Stimulated activated CD8-positive, alpha-beta memory T cell treated with anti-CD3 and anti-CD28 coated beads, Interleukin-2, amount 100 ng/mL, for 1 hour (primary cell): ENCODE results near the gene NDC80.
"Not testable (repeated sequence)": the region's sequence is repeated elsewhere in the genome, so short reads cannot be mapped to it uniquely, and the experiment has no call there.

Experiments used
- DNase-seq, 2 donors: peaks; one replicate each; pipeline ENCODE4 v3.0.0-alpha.2; 2020; ENCODE audit warnings: low read depth in 2 of 2

Gene NDC80

DNA sequence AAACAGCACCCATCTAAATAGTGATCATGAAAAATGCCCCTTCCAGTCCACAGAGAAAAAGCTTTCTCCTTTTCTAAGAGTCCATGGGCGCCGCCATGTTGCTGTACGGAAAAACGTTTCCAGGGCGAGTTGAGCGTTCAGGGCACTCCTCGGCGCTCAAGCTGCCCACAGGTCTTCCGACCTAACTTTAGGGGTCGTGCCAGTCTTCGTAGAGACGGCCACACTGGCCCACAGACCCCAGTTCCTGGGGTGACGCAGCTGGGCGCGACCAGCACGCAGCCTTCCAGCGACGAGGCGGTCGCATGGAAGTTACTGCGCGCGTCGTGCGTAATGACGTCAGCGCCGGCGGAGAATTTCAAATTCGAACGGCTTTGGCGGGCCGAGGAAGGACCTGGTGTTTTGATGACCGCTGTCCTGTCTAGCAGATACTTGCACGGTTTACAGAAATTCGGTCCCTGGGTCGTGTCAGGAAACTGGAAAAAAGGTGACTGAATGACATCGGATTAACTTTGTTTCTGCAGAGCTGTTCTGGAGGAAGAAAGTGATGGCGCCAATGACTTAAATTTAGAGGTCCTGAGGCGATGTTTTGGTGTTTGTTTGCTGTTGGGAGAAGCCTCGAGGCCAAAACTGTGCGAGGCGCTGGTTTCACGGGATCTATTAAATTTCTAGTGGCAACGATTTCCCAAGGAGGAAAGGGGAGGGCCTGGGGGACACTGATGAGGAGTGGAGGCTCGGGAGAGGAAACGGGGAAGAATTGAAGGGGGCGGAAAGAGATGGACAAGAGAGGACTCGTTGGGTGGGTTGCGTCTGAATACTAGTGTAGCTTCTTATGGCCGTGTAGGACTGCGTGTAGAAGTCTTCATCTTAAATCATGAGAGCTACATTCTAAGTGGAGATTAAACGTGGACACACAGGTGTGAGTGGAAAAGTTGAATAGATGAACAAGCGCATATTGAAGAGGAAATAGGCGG lies at the start of gene NDC80, which contains the start of gene METTL4:
TSS of gene NDC80 (plus strand) at position 358 of the 971 bp plus-strand sequence. CDS start 1,429 bp downstream, outside the sequence.
TSS of gene METTL4 (minus strand) at position 306 of the 971 bp plus-strand sequence. CDS start 4,289 bp downstream, outside the sequence.
- peak; percentile 68 to 70 for DNase-seq

DNA sequence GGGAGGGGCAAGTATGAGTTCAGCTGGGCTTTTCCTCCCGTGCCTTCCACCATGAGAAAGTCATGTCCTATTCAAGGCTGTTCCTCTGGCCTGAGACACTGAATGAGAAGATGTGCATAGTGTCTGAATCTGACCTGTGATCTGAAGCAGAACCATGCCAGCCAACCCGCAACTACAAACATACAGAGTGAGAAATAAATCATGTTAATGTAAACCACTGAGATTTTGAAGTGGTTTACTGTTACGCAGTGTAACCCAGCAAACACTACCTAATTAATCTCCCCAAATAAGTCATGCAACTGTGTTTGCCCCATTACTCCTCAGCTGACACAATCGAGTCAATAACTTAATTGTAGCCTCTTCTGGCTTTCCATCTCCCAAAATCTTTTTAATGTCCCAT lies 49.2 kb upstream of the NDC80 start:
- no peak for DNase-seq

DNA sequence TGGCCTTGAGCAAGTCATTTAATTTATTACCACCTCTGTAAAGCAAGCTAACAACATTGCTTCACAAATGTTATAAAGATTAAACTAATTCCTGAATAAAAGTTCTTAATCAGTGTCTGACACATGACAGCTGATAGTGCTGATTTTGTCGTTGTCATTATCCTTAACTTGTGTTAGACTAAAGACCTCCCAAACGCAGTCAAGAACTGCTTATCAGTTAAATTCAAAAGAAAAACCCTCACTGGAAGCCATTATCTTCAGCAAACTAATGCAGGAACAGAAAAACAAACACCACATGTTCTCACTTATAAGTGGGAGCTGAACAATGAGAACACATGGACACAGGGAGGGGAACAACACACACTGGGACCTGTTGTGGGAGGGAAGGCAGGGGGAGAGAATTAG lies 46.6 kb upstream of the NDC80 start:
- not testable (repeated sequence) for DNase-seq

DNA sequence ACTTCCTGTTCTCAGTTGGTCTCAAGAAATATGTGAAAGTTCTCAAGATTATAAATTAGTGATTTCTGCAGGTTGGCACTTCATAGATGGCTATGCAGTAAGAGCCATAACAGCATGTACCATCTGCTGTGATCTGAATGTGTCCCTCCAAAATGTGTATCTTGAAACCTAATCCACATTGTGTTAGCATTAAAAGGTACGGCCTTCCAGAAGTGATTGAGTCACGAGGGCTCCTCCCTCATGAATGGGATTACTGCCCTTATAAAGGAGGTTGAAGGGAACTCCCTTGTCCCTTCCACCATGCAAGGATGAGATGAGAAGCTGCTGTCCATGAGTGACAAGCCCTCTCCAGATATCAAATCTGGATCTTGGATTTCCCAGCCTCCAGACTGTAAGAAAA lies 45.0 kb upstream of the NDC80 start:
- DNase-seq = no peak

DNA sequence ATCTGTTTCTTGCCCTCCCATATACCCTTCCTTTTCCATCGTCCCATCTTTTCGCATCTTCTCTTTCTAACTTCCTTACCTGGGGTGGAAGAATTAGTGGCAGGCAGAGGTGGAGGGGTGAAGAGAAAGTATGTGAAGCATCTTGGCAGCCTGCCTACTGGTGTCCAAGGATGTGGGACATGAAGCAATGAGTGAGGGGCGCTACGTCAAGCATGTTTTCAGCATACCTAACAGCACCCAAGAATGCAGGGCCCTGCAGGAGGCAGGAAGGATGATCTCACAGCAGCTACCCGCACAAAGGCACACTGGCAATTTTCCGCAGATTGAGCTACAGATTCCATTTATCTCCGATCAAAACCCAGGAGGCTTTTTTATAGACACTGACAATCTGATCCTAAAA lies 42.2 kb upstream of the NDC80 start:
- DNase-seq = no peak

DNA sequence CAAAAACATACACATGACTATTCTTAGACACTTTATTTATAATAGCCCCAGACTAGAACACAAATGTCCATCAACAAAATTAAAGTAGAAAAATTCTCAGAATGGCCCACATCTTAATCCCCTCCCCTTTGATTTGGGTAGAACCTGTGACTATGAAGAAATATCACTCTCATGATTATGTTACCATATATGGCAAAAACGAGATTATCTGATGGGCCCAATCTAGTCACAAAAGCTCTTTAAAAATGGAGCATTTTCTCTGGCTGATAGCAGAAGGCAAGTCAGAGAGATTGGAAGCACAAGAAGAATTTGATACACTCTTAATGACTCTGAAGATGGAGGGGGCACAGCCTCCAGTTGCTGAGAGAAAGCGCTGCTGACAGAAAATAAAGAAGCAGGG lies 39.6 kb upstream of the NDC80 start:
- DNase-seq = no peak

DNA sequence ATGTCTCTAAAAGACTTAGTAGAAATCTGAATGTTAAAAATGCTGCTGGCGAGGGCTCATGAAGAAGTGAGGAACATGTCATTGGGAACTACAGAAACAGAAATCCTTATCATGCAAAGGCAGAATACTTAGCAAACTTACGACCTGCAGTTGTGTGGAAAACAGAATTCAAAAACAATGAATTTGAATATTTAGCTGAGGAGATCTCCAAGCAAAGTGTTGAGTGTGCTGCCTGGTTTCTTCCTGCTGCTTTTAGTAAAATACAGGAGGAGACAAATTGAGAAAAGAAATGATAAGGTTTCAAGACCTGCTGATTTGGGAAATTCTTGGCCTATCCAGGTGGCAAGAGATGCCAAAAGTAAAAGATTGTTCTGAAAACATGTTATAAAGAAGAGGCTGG lies 38.6 kb upstream of the NDC80 start:
- no peak for DNase-seq

DNA sequence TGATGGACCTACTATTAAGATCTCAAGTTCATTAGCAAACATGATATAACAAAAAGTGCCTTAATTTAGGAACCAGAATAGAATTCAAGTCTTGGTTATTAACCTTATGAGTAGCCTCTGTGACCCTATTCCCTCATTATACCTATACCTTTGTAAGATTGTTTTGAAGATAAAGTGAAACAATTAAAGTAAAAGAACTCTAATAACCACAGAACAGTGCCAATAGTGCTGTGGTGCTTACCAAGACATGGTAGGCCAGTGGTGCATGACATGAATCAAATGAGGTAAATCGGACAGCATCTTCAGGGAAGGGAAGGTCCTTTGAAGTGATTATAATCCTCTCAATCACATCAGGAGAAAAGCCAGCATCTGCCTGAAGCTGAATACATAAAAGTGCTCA lies 36.5 kb upstream of the NDC80 start:
- DNase-seq = no peak

DNA sequence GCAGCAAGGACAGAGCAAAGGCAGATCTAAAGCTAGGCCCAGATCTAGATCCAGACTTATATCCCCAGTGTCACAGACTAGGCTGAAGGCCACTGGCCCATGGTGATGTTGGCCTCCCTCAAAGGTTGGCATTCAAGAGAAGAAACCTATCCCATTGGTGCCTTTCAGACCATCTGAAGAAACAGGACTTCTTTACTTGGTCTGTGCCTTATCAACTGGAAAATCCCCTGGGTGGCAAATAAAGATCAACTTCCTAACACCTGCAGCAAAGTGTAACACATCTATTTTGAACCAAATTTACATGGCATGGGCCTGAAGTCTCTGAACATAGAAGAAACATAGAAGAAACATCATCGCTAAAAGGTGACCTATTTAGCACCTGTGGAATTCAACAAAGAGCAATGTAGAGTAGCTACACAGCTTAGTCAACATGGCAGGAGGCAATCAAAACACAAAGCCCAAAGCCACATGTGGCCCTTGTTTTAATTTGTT lies 35.9 kb upstream of the NDC80 start:
- no peak for DNase-seq

DNA sequence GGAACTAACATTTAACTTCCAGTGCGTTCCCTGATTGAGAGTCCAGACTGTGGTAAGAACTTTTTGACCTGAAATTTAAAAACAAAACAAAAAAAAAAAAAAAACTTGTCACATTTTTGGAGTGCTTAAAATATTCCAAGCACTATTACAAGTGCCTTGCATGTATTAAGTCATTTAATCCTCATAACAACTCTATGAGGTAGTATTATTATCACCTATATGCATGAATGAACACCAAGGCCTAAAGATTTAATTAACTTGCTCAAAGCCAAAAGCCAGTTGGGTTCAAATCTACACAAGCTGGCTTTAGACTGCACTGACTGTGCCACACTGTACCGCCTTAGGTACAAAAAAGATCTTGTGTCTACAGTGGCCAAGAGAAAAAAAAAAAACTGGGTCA lies 35.3 kb upstream of the NDC80 start:
- no peak for DNase-seq

DNA sequence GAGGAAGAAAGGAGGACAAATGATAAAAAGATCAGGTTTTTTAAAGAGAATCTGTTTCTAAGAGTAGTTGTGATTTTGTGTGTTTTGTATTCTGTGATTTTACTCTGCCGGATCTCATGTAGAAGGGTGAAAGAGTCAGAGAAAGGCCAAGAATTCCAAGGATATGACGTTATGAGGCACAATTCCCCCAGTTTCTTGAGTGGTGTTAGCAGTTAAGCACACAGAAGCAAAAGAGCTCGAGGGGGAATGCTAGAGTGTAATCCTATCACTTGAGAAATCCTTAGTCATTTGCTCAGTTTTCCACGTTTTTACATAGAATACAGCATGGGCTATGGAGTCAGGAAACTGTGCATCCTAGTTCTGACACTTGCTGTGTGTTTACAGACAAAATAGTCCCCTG lies 34.9 kb upstream of the NDC80 start:
- DNase-seq = no peak

DNA sequence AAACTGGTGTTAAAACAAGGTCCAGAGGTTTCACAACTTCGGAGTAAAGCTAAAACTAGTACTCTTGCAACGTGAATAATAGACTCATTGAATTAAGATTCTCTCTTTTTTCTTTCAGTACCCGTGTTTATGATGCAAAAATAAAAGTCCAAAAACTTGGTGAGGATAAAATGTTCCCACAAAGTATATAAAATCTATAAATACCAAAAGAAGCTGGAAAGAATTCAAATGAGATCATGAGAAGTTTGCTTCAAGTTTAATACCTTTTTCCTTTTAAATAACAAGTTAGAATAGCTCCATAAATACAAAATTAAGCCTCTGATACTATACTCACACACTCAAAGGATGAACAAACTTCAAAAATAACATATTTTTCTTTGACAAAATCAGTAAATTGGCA lies 34.1 kb upstream of the NDC80 start:
- DNase-seq = no peak

DNA sequence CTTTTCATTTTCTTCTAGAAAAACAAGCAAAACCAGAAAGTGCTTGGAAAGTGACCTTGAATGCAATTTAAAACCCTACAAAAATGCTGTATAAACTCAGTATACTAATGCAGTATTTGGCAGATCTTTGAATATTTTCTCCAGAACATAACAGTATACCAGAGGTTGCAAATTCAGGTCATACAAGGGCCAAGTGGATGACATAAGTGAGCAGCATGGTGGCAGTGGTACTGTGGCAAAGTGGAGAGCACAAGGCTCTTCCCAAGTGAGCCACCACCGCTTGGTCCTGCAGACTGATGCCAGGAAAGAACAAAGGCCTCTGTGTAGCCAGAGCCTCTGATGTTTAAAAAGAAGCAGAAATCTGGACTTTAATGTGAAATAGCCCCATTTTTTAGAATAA lies 33.1 kb upstream of the NDC80 start:
- DNase-seq = no peak

DNA sequence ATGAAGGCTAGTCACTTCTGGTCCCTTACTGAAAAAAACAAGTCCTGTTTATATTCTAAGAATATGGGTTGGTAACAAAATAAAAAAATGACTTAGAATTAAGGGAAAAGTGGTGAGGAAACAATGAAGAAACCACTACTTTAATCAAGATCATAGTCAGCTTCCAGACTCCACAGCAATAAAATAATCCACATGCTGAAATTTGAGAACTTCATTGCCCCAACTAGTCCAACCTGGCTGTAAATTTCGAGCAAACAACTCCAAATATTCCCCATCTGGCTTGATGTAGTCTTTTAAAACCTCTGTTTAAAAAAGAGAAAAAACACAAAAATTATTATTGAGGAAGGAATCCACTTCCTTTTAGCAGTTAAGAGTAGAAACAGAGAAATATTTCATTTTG lies 32.5 kb upstream of the NDC80 start:
- no peak for DNase-seq

DNA sequence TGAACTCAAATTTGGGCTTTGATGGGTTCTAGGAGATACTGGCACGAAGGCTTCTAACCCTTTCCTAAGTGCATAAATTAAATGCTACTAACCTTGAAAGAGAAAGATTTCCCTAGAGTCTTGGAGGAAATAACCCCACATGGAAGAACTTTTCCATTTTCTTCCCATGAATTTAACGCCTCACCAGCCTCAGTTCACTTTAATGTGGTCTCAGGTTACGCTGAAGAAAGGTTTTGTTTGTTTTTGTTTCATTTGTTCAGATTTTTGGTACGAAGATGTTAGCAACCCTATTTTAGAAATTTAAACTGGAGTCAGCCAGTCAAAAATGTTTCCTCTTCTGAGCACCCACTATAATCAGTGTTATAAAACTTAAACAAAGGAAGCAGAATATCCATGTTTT lies 30.8 kb upstream of the NDC80 start:
- no peak for DNase-seq

DNA sequence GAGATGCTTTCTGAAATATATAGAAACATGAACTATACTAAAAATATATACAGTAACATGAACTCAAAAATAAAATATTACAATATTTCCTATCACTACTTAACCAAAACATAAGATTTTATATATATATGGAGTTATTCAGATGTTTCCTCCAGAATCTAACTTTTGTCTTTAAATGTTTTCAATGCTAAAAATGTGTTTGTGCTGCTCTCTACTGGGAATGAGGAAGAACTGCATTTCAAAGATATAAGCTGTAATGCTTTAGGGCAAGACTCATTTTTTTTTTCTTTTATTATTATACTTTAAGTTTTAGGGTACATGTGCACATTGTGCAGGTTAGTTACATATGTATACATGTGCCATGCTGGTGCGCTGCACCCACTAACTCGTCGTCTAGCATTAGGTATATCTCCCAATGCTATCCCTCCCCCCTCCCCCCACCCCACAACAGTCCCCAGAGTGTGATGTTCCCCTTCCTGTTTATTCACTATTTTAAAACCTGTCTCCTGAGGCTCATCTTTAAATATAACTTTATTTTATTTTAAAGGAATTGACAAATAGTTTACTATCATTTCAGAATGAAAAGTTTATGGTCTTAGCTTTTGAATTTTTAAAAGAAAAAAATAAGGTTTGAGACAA lies 29.3 kb upstream of the NDC80 start:
- DNase-seq = not testable (repeated sequence)

DNA sequence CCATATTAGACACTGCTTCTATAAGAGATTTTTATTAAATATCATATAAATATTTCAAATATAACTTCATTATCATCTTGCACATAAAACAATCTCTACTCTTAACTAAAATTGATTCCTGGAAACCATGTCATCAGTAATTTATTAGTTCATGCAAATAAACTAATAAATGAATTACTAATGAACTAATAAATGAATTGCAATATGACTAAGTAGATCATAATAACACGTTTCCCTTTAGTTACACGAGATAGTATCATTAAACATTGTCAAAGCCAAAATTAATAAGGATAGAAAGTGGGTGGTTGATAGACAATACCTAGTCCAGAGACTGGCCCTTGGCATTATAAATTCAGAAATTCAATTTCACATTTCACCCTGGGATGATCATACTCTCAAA lies 26.2 kb upstream of the NDC80 start:
- DNase-seq = no peak

DNA sequence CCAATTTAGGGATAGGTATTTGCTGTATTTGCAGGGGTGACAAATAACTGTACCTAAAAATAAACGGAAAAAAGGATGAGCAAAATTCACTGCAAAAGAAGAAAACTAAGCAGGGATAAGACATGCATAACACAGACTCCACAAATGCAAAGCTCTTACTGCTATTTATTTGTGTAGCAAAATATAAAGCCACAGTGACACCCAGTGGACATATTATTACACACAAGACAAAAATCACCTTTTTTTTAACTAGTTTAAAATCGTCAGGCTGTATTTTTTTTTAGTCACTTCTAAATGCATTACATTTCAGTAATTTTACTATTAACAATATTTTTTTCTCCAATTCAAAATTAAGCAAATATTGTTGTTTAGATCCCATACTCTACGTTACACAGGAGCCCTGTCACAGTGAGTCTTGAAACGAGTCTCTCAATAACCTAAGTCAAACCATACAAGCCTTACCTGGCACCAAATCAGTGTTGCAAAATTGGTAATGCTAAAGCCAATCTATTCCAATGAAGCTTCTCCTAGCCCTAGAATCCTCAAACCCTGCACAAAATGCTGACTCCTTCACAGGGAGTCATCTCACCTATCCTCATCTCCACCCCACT lies 23.8 kb upstream of the NDC80 start:
- DNase-seq = no peak

DNA sequence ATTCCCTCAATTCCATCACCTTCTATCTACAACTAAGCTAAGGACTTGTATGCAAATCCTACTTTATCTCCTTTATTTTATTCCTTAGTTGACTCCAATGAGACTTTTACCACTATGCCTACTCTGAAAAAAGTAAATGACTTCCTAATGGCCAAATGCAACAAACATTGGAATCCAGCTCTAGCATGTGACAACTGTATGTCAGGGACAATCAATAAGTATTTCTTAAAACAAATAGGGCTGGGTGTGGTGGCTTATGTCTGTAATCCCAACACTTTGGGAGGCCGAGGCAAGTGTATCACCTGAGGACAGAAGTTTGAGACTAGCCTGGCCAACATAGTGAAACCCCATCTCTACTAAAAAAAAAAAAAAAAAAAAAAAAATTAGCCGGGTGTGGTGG lies 21.9 kb upstream of the NDC80 start:
- no peak for DNase-seq

DNA sequence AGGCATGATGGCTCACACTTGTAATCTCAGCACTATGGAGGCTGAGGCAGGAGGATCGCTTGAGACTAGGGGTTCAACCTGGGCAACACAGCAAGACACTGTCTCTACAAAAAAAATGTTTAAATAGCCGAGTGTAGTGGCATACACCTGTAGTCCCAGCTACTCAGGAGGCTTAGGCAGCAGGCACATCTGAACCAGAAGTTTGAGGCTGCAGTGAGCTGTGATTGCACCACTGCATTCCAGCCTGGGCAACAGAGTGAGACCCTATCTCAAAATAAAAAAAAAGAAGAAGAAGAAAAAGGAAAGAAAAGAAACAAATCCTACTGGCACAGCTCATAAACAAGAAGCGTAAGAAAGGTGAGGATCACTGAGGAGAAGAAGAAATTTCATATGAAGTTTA lies 19.9 kb upstream of the NDC80 start:
- no peak for DNase-seq

DNA sequence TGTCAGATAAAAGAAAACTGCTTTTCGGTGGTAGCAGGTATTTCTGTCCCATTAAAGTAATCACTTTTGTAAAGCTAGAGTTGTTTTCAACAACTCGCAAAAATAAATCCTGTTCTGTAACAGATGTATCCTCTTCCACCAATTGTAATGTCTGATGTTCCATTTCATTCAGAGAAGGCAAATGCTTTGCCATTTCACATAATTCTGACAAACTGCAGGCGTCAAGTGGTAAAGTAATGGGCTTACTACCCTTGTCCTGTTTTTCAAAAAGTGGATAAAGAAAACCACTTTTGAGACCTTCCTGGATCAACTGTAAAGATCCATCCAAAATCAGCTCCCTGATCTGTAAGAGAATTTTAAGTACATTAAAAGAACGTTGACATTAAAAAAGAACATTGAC lies 16.7 kb upstream of the NDC80 start:
- no peak for DNase-seq

DNA sequence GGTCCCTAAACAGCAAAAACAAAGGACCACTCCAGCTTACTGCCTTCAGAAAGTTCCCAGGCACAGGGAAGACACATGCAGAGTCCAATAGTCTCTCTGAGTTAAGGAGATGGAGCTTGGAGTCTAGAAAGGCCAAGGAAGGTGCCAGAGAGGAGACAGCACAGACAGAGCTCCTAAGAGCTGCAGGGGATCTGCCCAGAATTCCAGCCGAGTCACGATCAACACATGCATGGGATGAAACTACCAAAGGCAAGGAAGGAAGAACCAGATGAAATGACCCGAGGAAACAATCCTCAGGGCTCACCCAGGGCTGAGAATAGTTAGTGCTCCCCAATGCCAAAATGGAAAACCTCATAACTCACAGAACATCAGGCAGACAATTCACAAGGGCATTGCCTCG lies 15.5 kb upstream of the NDC80 start:
- DNase-seq = no peak
